Airway epithelial cell (primary cell): Measurements from ENCODE around the gene CAMK2N2. TPM values are rescaled to one million over a fixed set of nuclear protein-coding genes. Genes with fewer than 3 reads are reported as not detected.

Experiments used
- total RNA-seq: library from RNA; depleted of rRNA; stranded (reverse); fragments of >200 nt; gene quantifications from 2 replicates; pipeline ENCODE4 v1.2.3, GENCODE V29; 2015

Gene CAMK2N2
- total RNA-seq = 0.07 TPM in 1 of 2 replicates, not detected in the other

DNA sequence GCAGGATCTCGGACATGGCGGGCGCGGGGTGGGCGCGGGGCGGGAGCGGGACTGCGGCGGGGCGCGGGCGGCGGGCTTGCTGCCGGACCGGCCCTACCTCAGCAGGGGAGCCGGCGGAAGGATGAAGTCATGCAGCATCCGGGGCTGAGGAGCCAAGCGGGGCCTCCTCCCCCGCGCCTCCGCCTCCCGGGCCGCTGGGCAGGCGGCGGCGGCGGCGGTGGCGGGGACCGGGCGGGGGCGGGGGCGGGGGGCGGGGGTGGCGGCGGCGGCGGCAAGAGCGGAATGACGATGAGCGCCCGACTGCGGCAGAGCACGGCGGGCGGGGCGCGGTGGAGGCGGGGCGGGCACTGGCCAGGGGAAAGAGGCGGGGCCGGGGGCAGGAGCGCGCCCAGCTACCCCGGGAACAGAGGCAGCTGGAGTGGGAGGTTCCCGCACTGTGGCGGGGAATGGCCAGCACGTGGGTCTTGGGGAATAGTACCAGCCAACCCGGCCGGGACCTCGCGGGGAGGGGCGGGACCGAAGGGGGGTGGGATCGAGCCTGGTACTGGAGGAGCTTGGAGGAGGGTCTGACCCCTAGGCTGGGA is at the start of gene CAMK2N2:
CAMK2N2 (minus strand) TSS at position 284 of the 584 bp plus-strand sequence; CDS start at position 16, 268 bp downstream.

GRCh38 chr3:184298759-184299487 is 37.6 kb upstream of the CAMK2N2 start, which contains the start of gene PSMD2:
TSS of gene PSMD2 (plus strand) at chr3:184299241. CDS start at chr3:184299267, 26 bp downstream.

GRCh38 chr3:184275961-184276910 is 14.9 kb upstream of the CAMK2N2 start, which contains the start of gene ECE2:
TSS of gene ECE2 (plus strand) at chr3:184276022. CDS start at chr3:184276154, 132 bp downstream.

GRCh38 chr3:184249412-184250166 is 11.8 kb downstream of the CAMK2N2 start, which contains the start of gene EEF1AKMT4:
TSS of gene EEF1AKMT4 (plus strand) at chr3:184249672. CDS start at chr3:184249695, 23 bp downstream.

DNA sequence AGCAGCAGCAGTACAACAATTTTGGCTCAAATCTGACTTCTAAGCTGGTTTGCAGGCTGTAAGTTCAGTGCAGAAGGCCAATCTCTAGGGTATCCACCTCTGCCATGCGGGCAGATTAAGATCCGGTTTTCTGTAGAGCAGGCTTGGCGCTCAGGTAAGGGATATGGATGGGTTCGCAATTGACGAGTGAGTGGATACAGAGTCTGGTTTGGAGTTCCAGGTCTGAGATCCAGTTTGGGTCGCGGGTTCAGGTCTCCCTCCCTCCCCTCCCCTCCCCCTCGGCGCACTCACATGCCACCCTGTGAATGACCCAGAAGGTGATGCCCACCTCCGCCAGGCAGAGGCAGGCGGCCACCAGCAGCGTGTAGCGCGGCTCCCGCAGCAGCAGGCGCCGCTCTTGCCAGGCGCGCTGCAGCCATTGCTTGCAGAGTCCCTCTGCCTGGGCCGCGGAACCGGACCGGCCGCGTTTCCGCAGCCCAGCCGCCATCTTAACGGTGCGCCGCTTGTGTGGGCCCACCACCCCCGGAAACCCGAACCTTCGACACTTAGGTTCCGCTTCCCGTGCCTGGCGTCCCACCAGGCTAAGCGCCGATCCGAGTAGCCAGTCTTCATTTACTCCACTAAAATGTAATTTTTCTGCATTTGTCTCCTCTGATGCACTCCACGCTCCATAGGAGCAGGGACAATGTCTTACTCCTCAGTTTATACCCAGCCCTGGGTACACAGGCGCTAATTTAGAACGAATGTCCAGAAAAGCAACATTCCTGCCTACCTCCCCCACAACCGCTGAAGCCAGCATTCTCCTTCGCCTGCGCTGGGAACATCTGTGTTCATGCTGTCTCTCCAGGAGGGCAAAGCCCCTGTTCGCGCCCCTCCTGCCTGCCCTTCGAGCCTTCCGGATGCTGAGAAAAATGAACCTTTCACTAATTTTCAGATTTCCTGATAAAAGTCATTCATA is 12.6 kb downstream of the CAMK2N2 start, which contains the start of gene ALG3:
ALG3 (minus strand) TSS at position 509 of the 958 bp plus-strand sequence; CDS start at position 487, 22 bp downstream.

DNA sequence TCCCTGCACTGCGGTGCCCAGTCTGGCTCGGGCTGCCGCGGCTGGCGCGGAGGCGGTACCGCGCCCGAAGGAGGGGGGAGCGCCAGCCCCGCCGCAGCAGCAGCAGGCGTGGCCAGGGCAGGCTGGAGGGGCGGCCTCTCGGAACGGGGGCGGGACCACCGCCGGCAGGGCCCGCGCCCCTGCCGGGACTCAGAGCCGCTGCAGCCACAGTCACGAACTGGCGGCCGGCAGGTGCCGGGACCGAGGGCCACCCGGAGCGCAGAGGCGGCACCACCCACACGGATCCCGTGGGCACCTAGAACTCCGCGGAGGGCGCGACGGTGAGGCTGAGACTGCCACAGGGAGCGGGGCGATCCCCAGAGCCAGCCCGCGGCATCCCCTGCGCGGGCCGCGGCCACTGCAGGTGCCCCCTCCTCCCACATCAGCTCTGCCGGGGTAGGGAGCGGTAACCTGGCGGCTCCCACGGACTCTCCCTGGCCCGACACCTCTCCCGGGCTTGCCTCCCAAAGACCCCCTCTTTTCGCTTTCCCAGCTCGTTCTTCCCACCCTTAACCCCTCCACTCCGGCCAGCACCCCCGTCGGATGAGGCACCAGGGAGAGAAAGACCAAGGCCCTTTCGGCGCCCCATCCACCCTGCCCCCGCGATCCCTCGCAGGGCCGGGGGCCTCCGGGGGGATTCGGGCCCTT is 31.8 kb downstream of the CAMK2N2 start, which contains the start of gene VWA5B2:
VWA5B2 (plus strand) TSS at position 192 of the 687 bp plus-strand sequence. CDS start 944 bp downstream, outside the sequence.

Other genes starting within 250 kb of the CAMK2N2 start
- gene ABCC5, start 243.7 kb downstream of the CAMK2N2 start, total RNA-seq = 19.2 and 23.5 TPM in 2 replicates
- gene HTR3D, start 229.8 kb downstream of the CAMK2N2 start, total RNA-seq = not detected in 2 replicates
- gene HTR3C, start 208.5 kb downstream of the CAMK2N2 start, total RNA-seq = not detected in 2 replicates
- not detected in 2 replicates for gene HTR3E, start 164.5 kb downstream of the CAMK2N2 start, total RNA-seq
- 25.4 and 40.7 TPM in 2 replicates for gene EIF2B5, start 126.2 kb downstream of the CAMK2N2 start, total RNA-seq
- gene DVL3, start 106.2 kb downstream of the CAMK2N2 start, total RNA-seq = 21.9 and 30.9 TPM in 2 replicates
- gene AP2M1, start 86.7 kb downstream of the CAMK2N2 start, total RNA-seq = 249 and 343 TPM in 2 replicates
- gene ABCF3, start 75.4 kb downstream of the CAMK2N2 start, total RNA-seq = 37.8 and 40.1 TPM in 2 replicates
- not detected in 2 replicates for gene VWA5B2, start 32.0 kb downstream of the CAMK2N2 start, total RNA-seq
- 82.5 and 89.1 TPM in 2 replicates for gene ALG3, start 12.6 kb downstream of the CAMK2N2 start, total RNA-seq
- 16.6 and 19.6 TPM in 2 replicates for gene EEF1AKMT4, start 11.9 kb downstream of the CAMK2N2 start, total RNA-seq
- not detected in 2 replicates for gene ECE2, start 14.5 kb upstream of the CAMK2N2 start, total RNA-seq
- 478 and 595 TPM in 2 replicates for gene PSMD2, start 37.7 kb upstream of the CAMK2N2 start, total RNA-seq
- 479 and 515 TPM in 2 replicates for gene EIF4G1, start 53.1 kb upstream of the CAMK2N2 start, total RNA-seq
- gene FAM131A, start 76.0 kb upstream of the CAMK2N2 start, total RNA-seq = 24.9 and 36.7 TPM in 2 replicates
- 6.4 and 7.9 TPM in 2 replicates for gene CLCN2, start 100.1 kb upstream of the CAMK2N2 start, total RNA-seq
- 114 and 182 TPM in 2 replicates for gene POLR2H, start 100.2 kb upstream of the CAMK2N2 start, total RNA-seq
- not detected in 2 replicates for gene THPO, start 116.7 kb upstream of the CAMK2N2 start, total RNA-seq
- gene CHRD, start 118.5 kb upstream of the CAMK2N2 start, total RNA-seq = not detected in 2 replicates